GM21825 (cell line): ENCODE results near the gene NPIPA7.
"Not testable (repeated sequence)": the region's sequence is repeated elsewhere in the genome, so short reads cannot be mapped to it uniquely, and the experiment has no call there.

Source experiments
- ATAC-seq: cut with Tn5 transposase; IDR thresholded peaks from one replicate; pipeline ENCODE4 v1.9.1; 2021; ENCODE audit warnings: mild to moderate bottlenecking, moderate library complexity; ENCODE audit not compliant: unreplicated experiment

NPIPA7 gene

DNA sequence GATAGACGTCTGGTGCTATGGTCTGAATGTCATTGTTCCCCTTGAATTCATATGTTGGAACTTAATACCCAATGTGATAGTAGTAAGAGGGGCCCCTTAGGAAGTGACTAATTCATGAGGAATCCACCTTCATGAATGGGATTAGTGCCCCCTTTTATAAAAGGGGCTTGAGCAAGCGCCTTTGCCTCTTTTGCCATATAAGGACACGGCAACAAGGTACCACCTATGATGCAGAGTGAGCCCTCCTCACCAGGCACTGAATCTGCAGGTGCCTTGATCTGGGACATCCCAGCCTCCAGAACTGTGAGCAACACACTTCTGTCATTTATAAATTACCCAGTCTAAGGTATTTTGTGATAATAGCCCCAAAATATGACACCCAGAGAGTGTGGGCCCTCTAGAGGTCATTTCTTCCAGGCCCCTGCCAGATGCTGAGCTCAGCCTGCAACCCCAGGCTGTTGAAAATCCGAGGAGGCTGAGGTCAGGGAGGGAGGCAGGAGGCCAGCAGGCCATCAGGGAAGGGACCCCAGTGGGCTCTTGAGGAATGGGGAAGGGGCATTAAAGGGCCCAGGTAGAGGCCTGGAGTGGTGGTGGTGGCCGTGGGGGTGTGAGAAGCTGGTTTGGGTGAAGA lies 39.1 kb downstream of the NPIPA7 start:
- not testable (repeated sequence) for ATAC-seq

DNA sequence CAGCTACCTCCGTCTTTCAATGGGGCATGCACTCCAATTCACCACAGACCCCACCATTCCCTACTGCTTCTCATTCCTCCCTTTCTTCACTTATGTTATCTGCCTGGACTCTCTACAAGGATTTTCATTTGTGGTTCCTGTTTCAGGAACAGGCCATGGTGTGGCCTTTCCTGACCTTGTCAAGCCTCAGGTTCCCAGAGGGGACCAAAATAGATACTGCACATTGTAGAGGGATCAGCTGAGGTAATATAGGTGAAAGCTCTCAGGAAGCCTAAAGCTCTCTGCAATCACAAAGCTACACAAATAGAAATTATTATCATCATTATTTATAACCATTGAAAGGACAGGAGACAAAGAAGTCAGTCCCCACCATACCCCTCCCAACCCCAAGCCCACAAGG lies 41.6 kb downstream of the NPIPA7 start:
- not testable (repeated sequence) for ATAC-seq

DNA sequence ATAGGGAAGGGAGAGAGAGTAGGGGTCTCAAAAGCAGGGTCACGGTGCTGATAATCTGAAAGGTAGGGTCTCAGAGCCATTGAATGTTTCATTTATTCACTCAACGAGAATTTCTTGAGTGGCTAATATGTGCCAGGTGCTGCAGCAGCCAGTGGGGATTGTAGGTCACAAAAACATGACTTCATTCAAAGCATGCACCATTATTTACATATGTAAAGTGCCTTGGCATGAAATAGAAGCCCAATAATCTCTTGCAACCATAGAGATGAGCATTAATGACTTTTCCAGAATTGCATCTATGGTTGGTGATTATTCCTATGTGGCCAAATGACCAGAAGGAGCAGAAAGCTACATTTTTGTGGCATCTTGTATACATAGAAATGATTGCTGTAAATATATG lies 46.2 kb downstream of the NPIPA7 start:
- not testable (repeated sequence) for ATAC-seq

DNA sequence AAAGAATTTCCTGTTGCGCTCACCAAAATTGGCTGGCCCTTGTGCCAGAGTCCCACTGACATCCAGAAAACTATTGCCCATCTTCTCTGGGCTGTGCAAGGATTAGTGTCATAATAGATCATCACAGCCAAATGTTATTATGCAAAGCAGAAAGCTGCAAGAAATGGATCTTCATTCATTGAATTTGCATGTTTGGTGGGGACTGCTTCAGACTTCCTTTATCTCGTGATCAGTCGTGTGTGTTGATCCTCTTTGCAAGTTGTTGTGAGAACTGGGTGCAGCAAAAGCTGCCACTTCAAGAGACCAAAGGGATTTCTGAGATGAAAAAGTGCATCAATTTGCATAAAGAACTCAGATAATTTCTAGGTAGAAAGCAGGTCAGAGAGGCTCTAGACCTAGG lies 52.2 kb downstream of the NPIPA7 start:
- ATAC-seq = not testable (repeated sequence)

DNA sequence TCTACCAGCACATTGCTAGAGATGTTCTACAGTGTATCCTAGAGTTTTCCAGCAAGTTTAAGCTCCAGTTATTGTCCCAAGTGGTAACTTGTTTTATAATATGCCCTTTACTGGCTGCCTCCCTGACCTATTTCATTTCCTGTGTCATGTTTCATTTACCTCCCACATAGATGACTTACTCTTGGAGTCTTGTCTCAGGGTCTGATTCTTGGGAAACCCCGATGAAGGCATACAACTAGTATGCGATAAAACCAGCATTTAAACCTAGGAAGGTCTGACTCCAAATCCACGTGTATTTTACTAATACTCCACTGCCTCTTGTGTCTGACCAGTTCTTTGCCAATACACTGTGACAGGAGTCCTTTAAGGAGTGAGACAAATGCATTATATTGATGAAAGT lies 55.8 kb downstream of the NPIPA7 start:
- not testable (repeated sequence) for ATAC-seq

DNA sequence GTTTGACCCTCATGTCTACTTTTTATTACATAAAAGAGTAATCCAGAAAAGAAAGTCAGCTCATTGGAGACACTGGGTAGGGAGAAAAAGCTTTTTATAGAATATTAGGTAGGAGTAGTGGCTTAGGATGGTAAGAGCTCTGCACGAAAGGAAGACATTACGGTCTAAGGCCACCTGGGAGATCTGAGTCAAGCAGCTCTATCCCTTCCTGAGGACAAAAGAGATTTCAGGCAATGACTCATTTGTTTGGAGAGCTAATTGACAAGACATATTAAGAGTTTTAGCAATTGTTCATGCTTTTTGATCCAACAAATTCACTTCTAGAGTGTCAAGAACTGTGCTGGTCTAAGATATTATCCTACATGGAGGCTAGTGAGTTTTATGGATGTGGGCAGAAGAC lies 62.5 kb downstream of the NPIPA7 start:
- not testable (repeated sequence) for ATAC-seq
